Measurements from ENCODE around the gene CBLB. TPM values are rescaled to one million over a fixed set of nuclear protein-coding genes. Genes with fewer than 3 reads are reported as not detected.

CBLB gene
- total RNA-seq, 4 donors from 2014 or later = 91.2 to 173 (median 158) TPM

DNA sequence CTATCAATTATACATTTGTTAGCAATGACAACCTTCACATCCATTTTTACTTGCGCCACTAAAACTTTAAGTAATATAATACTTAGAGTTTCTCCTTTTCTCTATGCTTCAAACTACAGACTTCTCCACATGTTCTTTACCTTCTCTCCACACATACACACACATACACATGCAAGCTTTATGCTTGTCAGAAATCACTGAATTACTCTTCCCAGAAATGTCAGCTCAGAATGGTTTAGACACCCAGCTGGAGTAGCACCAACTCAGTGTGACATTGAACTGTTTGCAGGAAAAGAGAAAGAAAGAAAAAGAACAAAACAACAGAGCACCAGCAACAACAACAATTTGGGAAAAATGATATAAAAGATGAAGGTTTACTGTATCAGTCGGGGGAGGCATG is 20.9 kb downstream of the CBLB start:
- TF ChIP-seq, protein P1, sequence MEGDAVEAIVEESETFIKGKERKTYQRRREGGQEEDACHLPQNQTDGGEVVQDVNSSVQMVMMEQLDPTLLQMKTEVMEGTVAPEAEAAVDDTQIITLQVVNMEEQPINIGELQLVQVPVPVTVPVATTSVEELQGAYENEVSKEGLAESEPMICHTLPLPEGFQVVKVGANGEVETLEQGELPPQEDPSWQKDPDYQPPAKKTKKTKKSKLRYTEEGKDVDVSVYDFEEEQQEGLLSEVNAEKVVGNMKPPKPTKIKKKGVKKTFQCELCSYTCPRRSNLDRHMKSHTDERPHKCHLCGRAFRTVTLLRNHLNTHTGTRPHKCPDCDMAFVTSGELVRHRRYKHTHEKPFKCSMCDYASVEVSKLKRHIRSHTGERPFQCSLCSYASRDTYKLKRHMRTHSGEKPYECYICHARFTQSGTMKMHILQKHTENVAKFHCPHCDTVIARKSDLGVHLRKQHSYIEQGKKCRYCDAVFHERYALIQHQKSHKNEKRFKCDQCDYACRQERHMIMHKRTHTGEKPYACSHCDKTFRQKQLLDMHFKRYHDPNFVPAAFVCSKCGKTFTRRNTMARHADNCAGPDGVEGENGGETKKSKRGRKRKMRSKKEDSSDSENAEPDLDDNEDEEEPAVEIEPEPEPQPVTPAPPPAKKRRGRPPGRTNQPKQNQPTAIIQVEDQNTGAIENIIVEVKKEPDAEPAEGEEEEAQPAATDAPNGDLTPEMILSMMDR (IDR thresholded peaks at IDR 0.05; ENCODE audit: low read depth) = no peak

DNA sequence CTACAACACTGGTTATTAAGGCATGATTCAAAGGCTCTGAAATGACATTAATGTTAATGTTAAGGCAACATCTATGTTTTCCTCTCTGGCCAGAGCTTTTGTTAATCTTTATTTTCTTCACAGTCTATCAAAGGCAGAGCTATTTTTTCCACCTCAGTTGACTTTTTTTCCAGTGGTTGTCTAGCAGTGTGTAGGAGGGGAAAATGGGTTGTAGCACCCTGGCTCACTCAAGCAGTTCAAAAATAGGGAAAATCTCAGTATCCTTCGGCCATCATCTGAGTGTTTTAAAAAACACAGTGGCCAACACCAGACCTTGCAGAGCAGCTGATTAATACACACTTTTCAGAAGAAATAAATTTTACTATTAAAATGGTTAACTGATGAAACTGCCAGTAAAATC is 21.4 kb downstream of the CBLB start:
- TF ChIP-seq, protein P1 (IDR thresholded peaks at IDR 0.05; ENCODE audit: low read depth) = no peak

DNA sequence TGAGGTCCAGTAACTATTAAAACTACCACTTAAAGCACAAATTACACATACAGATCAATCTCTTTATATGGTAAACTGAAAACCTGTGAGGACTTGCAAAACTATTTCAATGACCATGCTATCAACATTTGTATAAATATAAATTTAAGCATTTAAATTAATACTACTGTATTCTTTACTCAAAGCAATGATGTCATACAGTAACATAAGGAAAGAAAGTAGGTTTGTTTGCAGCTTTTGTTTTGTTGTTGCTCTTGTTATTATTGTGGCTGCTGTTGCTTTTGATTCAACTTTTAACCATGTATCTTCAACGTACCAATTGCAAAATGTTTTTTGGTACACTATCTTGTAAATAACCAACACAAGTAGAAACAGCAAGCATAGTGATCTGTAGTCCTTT is 22.0 kb downstream of the CBLB start:
- TF ChIP-seq, protein P1 (IDR thresholded peaks at IDR 0.05; ENCODE audit: low read depth) = no peak

DNA sequence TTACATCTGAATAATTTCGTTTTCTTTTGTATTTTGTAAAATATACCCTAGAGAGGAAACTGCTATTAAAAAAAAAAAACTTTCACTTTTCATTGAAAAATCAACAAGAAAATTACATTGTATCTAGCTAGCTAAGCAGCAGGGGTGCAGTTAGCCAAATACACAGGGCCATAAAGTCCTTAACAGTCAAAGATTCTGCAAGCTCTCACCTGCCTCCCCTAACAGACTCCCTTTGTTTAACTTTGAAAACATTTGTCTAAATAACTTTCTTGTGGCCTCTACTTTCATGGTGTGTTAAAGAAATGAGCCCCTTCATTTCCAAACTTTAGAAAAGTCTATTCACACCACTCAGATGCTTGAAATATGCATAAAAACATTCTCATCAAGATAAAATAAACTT is 23.3 kb downstream of the CBLB start:
- TF ChIP-seq, protein P1 (IDR thresholded peaks at IDR 0.05; ENCODE audit: low read depth) = no peak

DNA sequence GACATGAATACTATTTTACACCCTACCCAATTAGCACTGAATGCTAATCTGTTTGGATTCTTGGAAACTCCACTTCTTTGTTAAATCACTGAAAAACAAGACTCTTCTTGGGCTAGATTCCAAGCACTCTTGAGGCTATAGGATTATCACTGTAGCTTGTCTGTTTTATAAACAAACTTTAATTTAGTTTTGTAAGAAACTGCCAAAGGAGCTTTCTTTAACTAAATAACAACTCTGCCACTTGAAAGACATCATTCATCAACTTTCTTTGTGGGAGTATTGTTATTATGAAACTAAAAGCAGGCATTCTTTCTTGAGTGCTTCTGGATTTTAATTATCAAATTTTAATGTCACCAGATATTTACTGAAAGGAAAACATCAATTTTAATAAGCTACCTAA is 24.1 kb downstream of the CBLB start:
- TF ChIP-seq, protein P1 (IDR thresholded peaks at IDR 0.05; ENCODE audit: low read depth) = no peak

DNA sequence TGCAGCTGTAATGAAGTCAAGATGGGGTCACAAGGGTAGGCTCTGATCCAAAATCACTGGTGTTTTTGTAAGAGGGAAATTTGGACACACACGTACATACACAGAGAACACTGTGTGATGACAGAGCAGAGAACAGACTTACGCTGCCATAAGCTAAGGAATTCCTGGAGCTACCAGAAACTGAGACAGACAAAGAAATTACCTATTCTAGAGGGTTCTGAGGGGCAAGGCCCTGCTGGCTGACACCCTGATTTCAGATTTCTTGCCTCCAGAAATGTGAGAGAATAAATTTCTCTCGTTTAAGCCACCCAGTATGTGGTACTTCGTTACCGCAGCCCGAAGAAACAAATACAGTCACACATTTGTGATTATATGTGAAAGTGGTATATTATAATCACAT is 24.8 kb downstream of the CBLB start:
- TF ChIP-seq, protein P1 (IDR thresholded peaks at IDR 0.05; ENCODE audit: low read depth) = no peak

DNA sequence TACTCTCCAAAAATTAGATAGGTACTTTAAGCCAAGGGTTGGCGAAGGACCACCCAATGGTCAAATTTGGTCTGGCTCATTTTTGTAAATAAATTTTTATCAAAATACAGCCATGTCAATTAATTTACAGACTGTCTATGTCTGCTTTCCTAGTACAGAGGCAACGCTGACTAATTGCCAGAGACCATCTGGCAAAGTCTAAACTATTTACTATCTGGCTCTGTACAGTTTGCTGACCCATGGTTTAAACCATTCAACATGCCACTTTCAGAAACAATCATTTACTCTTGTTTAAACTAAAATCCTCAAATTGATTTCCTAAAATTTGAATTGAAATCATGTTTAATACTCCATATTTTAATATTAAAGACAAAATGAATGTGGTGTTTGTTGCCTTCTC is 25.9 kb downstream of the CBLB start:
- TF ChIP-seq, protein P1 (IDR thresholded peaks at IDR 0.05; ENCODE audit: low read depth) = no peak
